Smooth muscle cell (in vitro differentiated cells): ENCODE results near the gene PDIA5. TPM values are rescaled to one million over a fixed set of nuclear protein-coding genes. Genes with fewer than 3 reads are reported as not detected.
A peak's percentile ranks its signal among the peaks of the same experiment; 100 is the strongest.

Experiments used
- DNase-seq: peaks from one replicate; lab custom pipeline; 2025; ENCODE audit not compliant: unreplicated experiment; lab: John Stamatoyannopoulos, UW
- H2AFZ ChIP-seq: fragments of 200-600 bp; sonication (generic); 2 replicates; pipeline ENCODE4 v1.6.0; 2016; ENCODE audit warnings: antibody characterized with exemption, low read depth, mild to moderate bottlenecking
- H3F3A ChIP-seq: fragments of 200-600 bp; sonication (generic); 2 replicates; pipeline ENCODE4 v1.6.0; 2017; ENCODE audit warnings: antibody characterized with exemption, low read depth
- H3K27ac ChIP-seq: fragments of 200-600 bp; sonication (generic); 2 replicates; pipeline ENCODE4 v1.5.1; 2016; ENCODE audit warnings: low read depth, mild to moderate bottlenecking
- H3K27me3 ChIP-seq: fragments of 200-600 bp; sonication (generic); 2 replicates; pipeline ENCODE4 v1.6.1; 2016; ENCODE audit warnings: low read depth, mild to moderate bottlenecking
- H3K36me3 ChIP-seq: fragments of 200-600 bp; sonication (generic); 2 replicates; pipeline ENCODE4 v1.5.1; 2016; ENCODE audit warnings: low read depth
- H3K4me1 ChIP-seq: fragments of 200-600 bp; sonication (generic); 2 replicates; pipeline ENCODE4 v1.5.1; 2016; ENCODE audit warnings: low read depth
- H3K4me2 ChIP-seq: fragments of 200-600 bp; sonication (generic); 2 replicates; pipeline ENCODE4 v1.6.0; 2016; ENCODE audit warnings: mild to moderate bottlenecking
- H3K4me3 ChIP-seq: fragments of 200-600 bp; sonication (generic); 2 replicates; pipeline ENCODE4 v1.5.1; 2016; ENCODE audit warnings: mild to moderate bottlenecking
- H3K79me2 ChIP-seq: fragments of 200-600 bp; sonication (generic); 2 replicates; pipeline ENCODE4 v1.6.0; 2016; ENCODE audit warnings: low read depth, mild to moderate bottlenecking
- H3K9ac ChIP-seq: fragments of 200-600 bp; sonication (generic); 2 replicates; pipeline ENCODE4 v1.6.0; 2016; ENCODE audit warnings: low read depth
- H3K9me3 ChIP-seq: fragments of 200-600 bp; sonication (generic); replicated peaks from 2 replicates; pipeline ENCODE4 v1.5.1; 2016; ENCODE audit warnings: low read depth
- H4K20me1 ChIP-seq: fragments of 200-600 bp; sonication (generic); 2 replicates; pipeline ENCODE4 v1.6.0; 2016; ENCODE audit warnings: low read depth
- CTCF ChIP-seq: fragments of 200-600 bp; sonication (generic); IDR thresholded peaks from 2 replicates; pipeline ENCODE4 v1.5.1; 2017; ENCODE audit warnings: borderline replicate concordance, mild to moderate bottlenecking, antibody characterized with exemption; ENCODE audit not compliant: insufficient read depth, poor library complexity, severe bottlenecking
- WGBS: methylation state at CpG from one replicate; pipeline ENCODE4 v1.1.7; 2016; ENCODE audit warnings: low lambda C conversion rate; 5-methylcytosine and 5-hydroxymethylcytosine counted together
- microRNA-seq: library from miRNA; unstranded; fragments of <30 nt; microRNA quantifications from one replicate; pipeline ENCODE4, GENCODE V29; 2016; ENCODE audit warnings: borderline number of aligned reads
- polyA plus RNA-seq: library from polyadenylated mRNA; unstranded; fragments of >200 nt; fragmentation: Nextera tagmentation; extraction: Ambion mirVana; gene quantifications from 2 replicates; pipeline ENCODE4 v1.2.1, GENCODE V29; 2016
- total RNA-seq: library from RNA; depleted of rRNA; stranded (reverse); fragments of >200 nt; gene quantifications from 2 replicates; pipeline ENCODE4 v1.2.3, GENCODE V29; 2014

The PDIA5 gene
- total and polyA plus RNA-seq, 2 experiments from 2014 or later: 65.4 to 102 TPM

GRCh38 chr3:123201557-123202427 lies 135.0 kb downstream of the PDIA5 start, which contains the start of gene SEC22A:
TSS of gene SEC22A (plus strand) at chr3:123201943. CDS start at chr3:123209218, 7,275 bp downstream.
- peak; percentile 53 for DNase-seq
- Histone ChIP-seq H3F3A (peaks cover 3% of the 10 kb centered on the region), H3K4me3 (peak within 1 kb of the TSS; percentile 98), H3K9ac (peak within 1 kb of the TSS; percentile 90), H3K4me1 (peaks cover 10% of the 10 kb centered on the region), H2AFZ (peak within 1 kb of the TSS; percentile 91), H3K27ac (peak within 1 kb of the TSS; percentile 76), H3K36me3 (no peaks in the 10 kb centered on the region), H3K9me3 (no peaks in the 10 kb centered on the region), H3K79me2 (peaks cover 36% of the 10 kb centered on the region), H3K27me3 (no peaks in the 10 kb centered on the region), H4K20me1 (peaks cover 28% of the 10 kb centered on the region), H3K4me2 (peak within 1 kb of the TSS; percentile 99)
- no peak for TF ChIP-seq CTCF
- WGBS: under 1% methylated on average over 56 of the region's 60 CpGs

GRCh38 chr3:123202451-123202850 lies 135.6 kb downstream of the PDIA5 start:
- peaks cover 3% of the 10 kb centered on the region for H3F3A ChIP-seq
- H3K27ac ChIP-seq: peak overlapping the region; percentile 76
- peaks cover 41% of the 10 kb centered on the region for H3K79me2 ChIP-seq
- peak overlapping the region; percentile 99 for H3K4me2 ChIP-seq
- peaks cover 10% of the 10 kb centered on the region for H3K4me1 ChIP-seq
- 7% methylated on average over 7 of the region's 7 CpGs for WGBS
- no peak for DNase-seq
- no peak for TF ChIP-seq CTCF
- peak overlapping the region; percentile 90 for H3K9ac ChIP-seq
- no peaks in the 10 kb centered on the region for H3K36me3 ChIP-seq
- no peaks in the 10 kb centered on the region for H3K27me3 ChIP-seq
- H3K4me3 ChIP-seq: peak overlapping the region; percentile 98
- H4K20me1 ChIP-seq: peaks cover 35% of the 10 kb centered on the region
- no peaks in the 10 kb centered on the region for H3K9me3 ChIP-seq
- H2AFZ ChIP-seq: peak overlapping the region; percentile 91

Small RNAs within 50 kb of the gene (microRNA-seq; reads per million reads assigned to microRNA genes)
- not detected for gene MIR7110

Other genes starting within 250 kb of the PDIA5 start
- gene SEMA5B, start 39.3 kb upstream of the PDIA5 start, total RNA-seq: 3.0 TPM in 1 of 2 replicates, not detected in the other
- gene SEMA5B, start 39.3 kb upstream of the PDIA5 start, polyA plus RNA-seq: 0.92 TPM in 1 of 2 replicates, not detected in the other
- gene SEC22A, start 134.9 kb downstream of the PDIA5 start, total RNA-seq: 30.7 and 43.2 TPM in 2 replicates
- gene SEC22A, start 134.9 kb downstream of the PDIA5 start, polyA plus RNA-seq: 19.3 and 34.2 TPM in 2 replicates